ENCODE data around the gene FAM50B. TPM values are rescaled to one million over a fixed set of nuclear protein-coding genes. Genes with fewer than 3 reads are reported as not detected.
A peak's percentile ranks its signal among the peaks of the same experiment; 100 is the strongest.

The FAM50B gene
- total and polyA plus RNA-seq, 2 of the 4 experiments (the other 2 are of a cell fraction), result 4.1 to 7.4 TPM

DNA sequence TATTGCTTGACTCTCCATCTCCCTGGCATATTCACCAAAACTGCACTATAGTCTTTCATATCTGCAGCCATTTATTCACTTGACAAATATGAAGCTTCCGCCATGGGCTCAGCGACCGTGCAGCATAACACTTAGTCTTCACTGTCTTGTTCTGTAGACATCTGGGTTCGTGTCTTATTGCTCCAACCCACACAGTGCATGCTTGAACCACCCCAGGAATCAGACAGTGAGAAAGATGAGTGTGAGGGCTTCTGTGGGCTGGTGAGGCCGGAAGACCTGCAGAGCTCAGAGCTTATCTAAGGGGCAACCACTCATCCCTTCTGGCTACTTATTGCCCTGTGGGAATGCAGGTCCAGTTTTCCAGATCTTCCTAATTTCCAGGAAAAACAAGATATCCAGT is 19.9 kb upstream of the FAM50B start:
- in situ Hi-C loops (cut with MboI; ENCODE audit: low sequenced_read_pairs), result no loop called here
- peak overlapping the region; percentile 15; the same call in 1 of the 2 replicates for H3K4ac ChIP-seq (ENCODE audit: low read depth, low read length)
- no peak for DNase-seq
- no peak overlapping the region for H2BK5ac ChIP-seq (ENCODE audit: low read depth, low read length, poor library complexity, severe bottlenecking)
- H2BK120ac ChIP-seq (ENCODE audit: low read depth, low read length), result peak overlapping the region; percentile 47; the same call in 1 of the 2 replicates
- peaks cover 13% of the 10 kb centered on the region for H3K4me1 ChIP-seq (ENCODE audit: control insufficient read depth, insufficient read depth, low read length)
- BruUV-seq (replicated peaks), result no TSS peak
- H3K9me1 ChIP-seq (ENCODE audit: insufficient read depth, low read length), result peaks cover 25% of the 10 kb centered on the region
- H2AK5ac ChIP-seq (ENCODE audit: low read depth, low read length), result peak overlapping the region; percentile 56; the same call in 1 of the 2 replicates
- H3K27me3 ChIP-seq (ENCODE audit: control insufficient read depth, insufficient read depth, low read length), result no peaks in the 10 kb centered on the region
- H3K56ac ChIP-seq (ENCODE audit: extremely low read depth, insufficient read depth, low read length), result no peak overlapping the region
- TF ChIP-seq SMC3 (IDR thresholded peaks at IDR 0.05; ENCODE audit: low read depth, low read length), result no peak
- TF ChIP-seq FOS (IDR thresholded peaks at IDR 0.05; ENCODE audit: low read depth, low read length), result no peak
- TF ChIP-seq POLR2A (IDR thresholded peaks at IDR 0.05; ENCODE audit: low read depth, low read length), result no peak
- no peak for TF ChIP-seq RFX5 (IDR thresholded peaks at IDR 0.05; ENCODE audit: low read depth, low read length)
- no peak for TF ChIP-seq NFE2L2 (IDR thresholded peaks at IDR 0.05; ENCODE audit: low read depth, low read length)
- TF ChIP-seq BHLHE40 (IDR thresholded peaks at IDR 0.05; ENCODE audit: low read depth, low read length), result no peak
- no peak for TF ChIP-seq RAD21 (IDR thresholded peaks at IDR 0.05; ENCODE audit: low read length)
- TF ChIP-seq CHD1 (IDR thresholded peaks at IDR 0.05; ENCODE audit: low read depth, low read length), result no peak
- no peak for TF ChIP-seq MXI1 (IDR thresholded peaks at IDR 0.05; ENCODE audit: borderline replicate concordance, low read depth, low read length)
- TF ChIP-seq CEBPB (IDR thresholded peaks at IDR 0.05; ENCODE audit: low read depth, low read length), result no peak
- no peak for TF ChIP-seq CTCF (conservative IDR thresholded peaks at IDR 0.05; ENCODE audit: low read depth, low read length)
- TF ChIP-seq, protein P1, sequence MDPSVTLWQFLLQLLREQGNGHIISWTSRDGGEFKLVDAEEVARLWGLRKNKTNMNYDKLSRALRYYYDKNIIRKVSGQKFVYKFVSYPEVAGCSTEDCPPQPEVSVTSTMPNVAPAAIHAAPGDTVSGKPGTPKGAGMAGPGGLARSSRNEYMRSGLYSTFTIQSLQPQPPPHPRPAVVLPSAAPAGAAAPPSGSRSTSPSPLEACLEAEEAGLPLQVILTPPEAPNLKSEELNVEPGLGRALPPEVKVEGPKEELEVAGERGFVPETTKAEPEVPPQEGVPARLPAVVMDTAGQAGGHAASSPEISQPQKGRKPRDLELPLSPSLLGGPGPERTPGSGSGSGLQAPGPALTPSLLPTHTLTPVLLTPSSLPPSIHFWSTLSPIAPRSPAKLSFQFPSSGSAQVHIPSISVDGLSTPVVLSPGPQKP (IDR thresholded peaks at IDR 0.05; ENCODE audit: borderline replicate concordance, low read depth, low read length), result no peak
- ChIA-PET CTCF (interaction anchor here (1.6 kb wide), 1 partner anchor 20 kb away, joined by 4 read pairs; the partner anchor contains the start of gene FAM50B), POLR2A (ENCODE audit: unreplicated experiment) (no interaction called here)
- H3K4me2 ChIP-seq (ENCODE audit: low read depth, low read length), result no peak overlapping the region
- H3K4me3 ChIP-seq (ENCODE audit: insufficient read depth, low read depth, low read length), result no peak overlapping the region
- H3K27ac ChIP-seq (ENCODE audit: insufficient read depth, low read length), result no peak overlapping the region
- ATAC-seq (ENCODE audit: low read depth), result no peak
- dilution Hi-C loops (cut with HindIII; ENCODE audit: low sequenced_read_pairs, unreplicated experiment), result no loop called here
- intact Hi-C loops (cut with micrococcal nuclease), result loop anchor here (5.0 kb wide), 1 partner anchor 77 kb away; the partner anchor contains the start of gene PXDC1
- 0 out of 2 replicates have a peak overlapping the region, but pooled peaks have one; percentile 55 for H3K14ac ChIP-seq (replicated peaks; ENCODE audit: low read depth, low read length)
- no peak overlapping the region for H3K23ac ChIP-seq (ENCODE audit: low read depth, low read length)
- H4K20me1 ChIP-seq (ENCODE audit: insufficient read depth, low read length), result no peaks in the 10 kb centered on the region
- H2BK15ac ChIP-seq (ENCODE audit: low read depth, low read length), result no peak overlapping the region
- H3K79me1 ChIP-seq (ENCODE audit: low read depth in 1 of 2, low read length in 2 of 2), result no peaks in the 10 kb centered on the region
- H2AK9ac ChIP-seq (replicated peaks; ENCODE audit: low read depth, low read length, poor library complexity), result no peak overlapping the region
- WGBS, 2 experiments (ENCODE audit: extremely low coverage in 2 of 2, insufficient read length in 1 of 2), result 100% methylated on average over 3 of the region's 5 CpGs; no CpG with 5 or more reads in 1 of the 2 experiments
- no peak overlapping the region for H3K9ac ChIP-seq (ENCODE audit: low read depth, low read length)
- H4K8ac ChIP-seq (ENCODE audit: low read depth in 2 of 2, low read length in 2 of 2), result no peak overlapping the region
- H4K91ac ChIP-seq (ENCODE audit: insufficient read depth, low read depth, low read length), result peak overlapping the region; percentile 45; the same call in 1 of the 2 replicates
- peak overlapping the region; percentile 32 for H2BK20ac ChIP-seq (ENCODE audit: low read depth, low read length)
- no peaks in the 10 kb centered on the region for H3K36me3 ChIP-seq (ENCODE audit: control insufficient read depth, insufficient read depth, low read length)
- no peak overlapping the region for H3K18ac ChIP-seq (ENCODE audit: low read depth, low read length)
- H4K5ac ChIP-seq (ENCODE audit: low read depth, low read length), result no peak overlapping the region
- H3K9me3 ChIP-seq (ENCODE audit: control insufficient read depth, insufficient read depth, low read length), result no peaks in the 10 kb centered on the region
- H2AFZ ChIP-seq (replicated peaks; ENCODE audit: low read length, poor library complexity), result peak overlapping the region; percentile 13

Measured in IMR-90 (cell line).